SHP77 (cell line): ENCODE data around the gene TAC3.
"Not testable (repeated sequence)": the region's sequence is repeated elsewhere in the genome, so short reads cannot be mapped to it uniquely, and the experiment has no call there.

Experiments used
- DNase-seq, 2 experiments: peaks; one replicate each; lab custom pipeline; 2025; lab: John Stamatoyannopoulos, UW

TAC3 gene

DNA sequence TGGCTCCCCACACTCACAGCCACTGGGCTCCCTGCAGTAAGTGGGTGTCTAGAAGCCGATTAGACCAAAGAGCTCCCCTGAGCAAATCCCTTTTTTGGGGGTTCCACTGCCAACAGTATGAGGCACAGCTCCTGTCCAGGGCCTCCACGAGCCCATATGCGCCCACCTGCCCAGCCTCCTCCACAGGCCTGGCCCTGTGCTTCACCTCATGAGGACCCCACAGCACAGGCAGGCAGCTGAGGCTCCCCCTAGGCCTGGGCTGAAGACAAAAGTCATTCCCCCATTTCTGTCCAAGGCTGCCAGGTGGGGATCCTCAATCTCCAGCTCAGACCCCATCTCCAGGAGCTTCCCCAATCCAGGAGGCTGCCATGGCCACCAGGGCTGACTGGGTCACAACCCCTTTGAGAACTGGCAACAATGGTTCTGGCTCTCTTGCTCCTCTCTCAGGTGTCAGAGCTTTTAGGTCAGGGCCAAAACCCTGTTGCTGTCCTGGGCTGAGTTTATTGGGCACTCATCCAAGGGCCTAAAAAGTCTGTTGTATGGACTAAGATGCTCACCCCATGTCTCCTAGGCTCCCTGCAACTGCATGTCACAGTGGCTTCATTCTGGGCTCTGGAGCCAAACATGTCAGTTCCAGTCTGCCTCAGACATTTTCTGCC lies 33.6 kb downstream of the TAC3 start:
- DNase-seq: not testable (repeated sequence)

DNA sequence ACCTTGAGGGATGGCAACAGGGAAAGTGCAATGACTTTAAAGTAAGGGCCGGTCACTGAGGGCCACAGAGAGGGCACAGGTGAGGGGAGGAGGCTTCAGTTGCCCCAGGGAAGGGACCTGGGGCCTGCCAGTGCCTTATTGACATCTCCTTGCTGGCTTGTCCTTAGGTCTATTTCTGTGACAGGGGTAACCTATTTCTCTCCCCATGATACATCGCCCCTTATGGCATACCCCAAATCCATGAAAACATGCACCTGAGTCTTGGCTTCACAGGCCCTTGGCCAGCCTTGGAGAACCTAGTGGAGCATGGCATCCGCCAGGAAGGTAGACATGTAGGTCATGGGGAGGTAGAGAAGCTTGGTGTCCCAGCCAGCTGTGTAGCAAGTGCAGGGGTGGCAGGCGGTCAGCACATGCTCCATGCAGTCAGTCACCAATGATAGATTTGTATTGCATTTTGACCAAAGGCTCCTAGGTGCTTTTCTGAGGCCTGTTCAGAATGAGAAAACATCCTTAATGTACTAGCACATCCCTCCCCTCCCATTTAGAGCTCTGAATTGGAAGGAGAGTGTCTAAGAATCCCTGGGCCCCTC lies 35.3 kb downstream of the TAC3 start:
- DNase-seq: no peak

DNA sequence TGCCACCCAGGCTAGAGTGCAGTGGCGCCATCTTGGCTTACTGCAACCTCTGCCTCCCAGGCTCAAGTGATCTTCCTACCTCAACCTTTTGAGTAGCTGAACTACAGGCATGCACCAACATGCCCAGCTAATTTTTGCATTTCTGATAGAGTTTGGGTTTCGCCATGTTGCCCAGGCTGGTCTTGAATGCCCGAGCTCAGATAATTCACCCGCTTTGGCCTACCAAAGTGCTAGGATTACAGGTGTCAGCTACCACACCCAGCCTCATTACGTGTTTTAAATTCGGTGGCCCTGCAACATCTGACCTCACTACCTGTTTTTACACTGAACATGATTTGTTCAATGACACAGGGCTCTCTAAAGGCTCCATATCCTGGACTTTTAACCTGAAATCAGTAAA lies 36.1 kb downstream of the TAC3 start:
- no peak for DNase-seq

DNA sequence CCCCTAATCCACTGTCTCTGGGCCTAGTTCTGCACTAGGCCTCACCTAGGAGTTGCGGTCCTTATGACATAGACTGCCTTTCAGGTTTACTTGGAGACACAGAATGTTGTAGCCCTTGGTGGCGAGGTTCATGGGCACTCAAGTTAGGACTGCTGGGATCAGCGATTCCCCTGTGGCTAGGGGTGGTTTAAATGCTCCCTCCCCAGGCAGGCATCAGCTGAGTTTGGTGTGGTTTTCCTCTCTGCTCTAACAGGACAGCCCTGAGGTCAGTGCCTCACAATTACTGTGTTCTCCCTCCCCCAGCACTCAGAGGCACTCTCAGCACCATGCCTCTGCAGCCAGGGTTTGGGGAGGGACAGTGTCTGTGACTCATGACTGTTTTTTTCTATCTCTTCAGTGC lies 36.7 kb downstream of the TAC3 start:
- DNase-seq: no peak

DNA sequence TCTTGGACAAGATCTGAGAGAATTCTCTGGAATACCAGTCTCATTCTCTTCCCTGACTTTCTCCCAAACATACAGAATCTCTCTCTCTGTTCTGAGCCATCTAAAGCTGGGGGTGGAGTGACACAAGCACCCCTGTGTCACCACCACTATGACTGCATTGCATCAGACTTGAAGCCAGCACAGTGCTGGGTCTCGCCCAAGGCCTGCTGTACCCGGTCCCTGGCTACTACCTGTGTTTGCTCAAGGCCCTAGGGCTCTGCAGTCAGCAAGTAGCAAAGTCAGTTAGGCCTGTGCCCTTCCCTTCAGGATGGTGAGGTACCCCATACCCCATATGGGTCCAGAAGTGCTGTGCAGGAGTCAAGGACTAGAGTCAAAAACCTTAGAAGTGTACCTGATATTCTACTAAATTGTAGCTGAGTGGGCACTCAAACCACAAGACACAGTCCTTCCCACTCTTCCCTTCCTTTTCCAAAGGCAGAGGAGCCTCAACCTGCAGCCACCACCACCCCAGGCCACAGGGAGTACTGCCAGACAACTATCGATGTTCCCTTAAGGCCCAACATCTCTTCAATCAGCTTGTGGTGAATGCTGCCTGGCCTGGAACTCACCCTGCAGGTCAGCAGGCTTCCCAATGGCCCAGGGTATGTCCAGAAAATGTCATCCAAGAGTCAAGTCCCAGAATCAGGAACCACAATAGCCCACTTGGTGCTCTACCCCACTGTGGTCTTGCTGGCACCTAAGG lies 37.8 kb downstream of the TAC3 start:
- no peak for DNase-seq

DNA sequence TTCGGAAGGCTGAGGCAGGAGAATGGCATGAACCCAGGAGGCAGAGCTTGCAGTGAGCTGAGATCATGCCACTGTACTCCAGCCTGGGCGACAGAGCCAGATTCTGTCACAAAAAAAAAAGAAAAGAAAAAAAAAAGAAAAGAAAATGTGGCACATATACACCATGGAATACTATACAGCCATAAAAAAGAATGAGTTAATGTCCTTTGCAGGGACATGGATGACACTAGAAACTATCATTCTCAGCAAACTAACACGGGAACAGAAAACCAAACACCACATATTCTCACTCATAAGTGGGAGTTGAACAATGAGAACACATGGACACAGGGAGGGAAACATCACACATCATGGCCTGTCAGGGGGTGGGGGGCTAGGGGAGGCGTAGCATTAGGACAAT lies 39.0 kb downstream of the TAC3 start:
- DNase-seq: not testable (repeated sequence)

DNA sequence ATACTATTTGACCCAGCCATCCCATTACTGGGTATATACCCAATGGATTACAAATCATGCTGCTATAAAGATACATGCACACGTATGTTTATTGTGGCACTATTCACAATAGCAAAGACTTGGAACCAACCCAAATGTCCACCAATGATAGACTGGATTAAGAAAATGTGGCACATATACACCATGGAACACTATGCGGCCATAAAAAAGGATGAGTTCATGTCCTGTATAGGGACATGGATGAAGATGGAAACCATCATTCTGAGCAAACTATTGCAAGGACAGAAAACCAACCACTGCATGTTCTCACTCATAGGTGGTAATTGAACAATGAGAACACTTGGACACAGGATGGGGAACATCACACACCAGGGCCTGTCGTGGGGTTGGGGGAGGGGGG lies 42.1 kb downstream of the TAC3 start:
- DNase-seq: not testable (repeated sequence)

DNA sequence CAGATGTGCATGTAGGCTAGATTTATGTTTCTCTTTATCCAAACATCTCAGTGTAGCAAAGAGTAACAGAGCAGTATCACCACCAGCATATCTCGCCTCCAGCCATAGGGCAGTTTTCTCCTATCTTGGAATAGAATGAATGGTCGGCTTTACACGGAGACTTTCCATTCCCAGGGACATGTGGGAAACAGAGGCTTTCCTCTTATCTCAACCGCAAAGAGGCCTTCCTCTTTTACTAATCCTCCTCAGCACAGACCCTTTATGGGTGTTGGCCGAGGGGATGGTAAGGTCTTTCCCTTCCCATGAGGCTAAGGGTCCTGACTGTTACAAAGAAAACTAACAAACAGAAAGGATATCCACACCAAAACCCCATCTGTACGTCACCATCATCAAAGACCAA lies 47.4 kb downstream of the TAC3 start:
- not testable (repeated sequence) for DNase-seq

DNA sequence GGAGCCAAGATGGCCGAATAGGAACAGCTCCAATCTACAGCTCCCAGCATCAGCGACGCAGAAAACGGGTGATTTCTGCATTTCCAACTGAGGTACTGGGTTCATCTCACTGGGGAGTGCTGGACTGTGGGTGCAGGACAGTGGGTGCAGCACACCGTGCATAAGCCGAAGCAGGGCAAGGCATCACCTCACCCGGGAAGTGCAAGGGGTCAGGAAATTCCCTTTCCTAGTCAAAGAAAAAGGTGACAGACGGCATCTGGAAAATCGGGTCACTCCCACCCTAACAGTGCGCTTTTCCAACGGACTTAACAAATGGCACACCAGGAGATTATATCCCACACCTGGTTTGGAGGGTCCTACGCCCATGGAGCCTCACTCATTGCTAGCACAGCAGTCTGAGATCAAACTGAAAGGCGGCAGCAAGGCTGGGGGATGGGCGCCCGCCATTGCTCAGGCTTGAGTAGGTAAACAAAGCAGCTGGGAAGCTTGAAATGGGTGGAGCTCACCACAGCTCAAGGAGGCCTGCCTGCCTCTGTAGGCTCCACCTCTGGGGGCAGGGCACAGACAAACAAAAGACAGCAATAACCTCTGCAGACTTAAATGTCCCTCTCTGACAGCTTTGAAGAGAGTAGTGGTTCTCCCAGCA lies 50.2 kb downstream of the TAC3 start:
- peak; percentile 6 to 45 for DNase-seq

DNA sequence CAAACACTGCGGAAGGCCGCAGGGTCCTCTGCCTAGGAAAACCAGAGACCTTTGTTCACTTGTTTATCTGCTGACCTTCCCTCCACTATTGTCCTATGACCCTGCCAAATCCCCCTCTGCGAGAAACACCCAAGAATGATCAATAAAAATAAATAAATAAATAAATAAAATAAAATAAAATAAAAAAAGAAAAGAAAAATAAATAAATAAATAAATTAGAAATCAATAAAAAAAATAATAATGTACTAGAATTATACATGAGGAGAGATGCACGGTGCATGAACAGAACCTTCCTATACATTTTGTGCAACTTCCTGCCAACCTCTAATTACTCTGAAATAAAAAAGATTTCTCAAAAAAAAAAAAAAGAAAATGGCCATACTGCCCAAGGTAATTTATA lies 51.2 kb downstream of the TAC3 start:
- not testable (repeated sequence) for DNase-seq

DNA sequence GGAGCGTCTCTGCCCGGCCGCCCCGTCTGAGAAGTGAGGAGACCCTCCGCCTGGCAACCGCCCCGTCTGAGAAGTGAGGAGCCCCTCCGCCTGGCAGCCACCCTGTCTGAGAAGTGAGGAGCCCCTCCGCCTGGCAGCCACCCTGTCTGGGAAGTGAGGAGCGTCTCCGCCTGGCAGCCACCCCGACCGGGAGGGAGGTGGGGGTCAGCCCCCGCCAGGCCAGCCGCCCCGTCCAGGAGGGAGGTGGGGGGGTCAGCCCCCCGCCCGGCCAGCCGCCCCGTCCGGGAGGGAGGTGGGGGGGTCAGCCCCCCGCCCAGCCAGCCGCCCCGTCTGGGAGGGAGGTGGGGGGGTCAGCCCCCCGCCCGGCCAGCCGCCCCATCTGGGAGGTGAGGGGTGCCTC lies 52.8 kb downstream of the TAC3 start:
- not testable (repeated sequence) for DNase-seq

DNA sequence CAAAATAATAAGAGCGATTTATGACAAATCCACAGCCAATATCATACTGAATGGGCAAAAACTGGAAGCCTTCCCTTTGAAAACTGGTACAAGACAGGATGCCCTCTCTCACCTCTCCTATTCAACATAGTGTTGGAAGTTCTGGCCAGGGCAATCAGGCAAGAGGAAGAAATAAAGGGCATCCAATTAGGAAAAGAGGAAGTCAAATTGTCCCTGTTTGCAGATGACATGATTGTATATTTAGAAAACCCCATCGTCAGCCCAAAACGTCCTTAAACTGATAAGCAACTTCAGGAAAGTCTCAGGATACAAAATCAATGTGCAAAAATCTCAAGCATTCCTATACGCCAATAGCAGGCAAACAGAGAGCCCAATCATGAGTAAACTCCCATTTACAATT lies 54.1 kb downstream of the TAC3 start:
- not testable (repeated sequence) for DNase-seq
